H1 (cell line): ENCODE data around the gene PAX6. TPM values are rescaled to one million over a fixed set of nuclear protein-coding genes. Genes with fewer than 3 reads are reported as not detected.

Source experiments
- CBX8 ChIP-seq: fragments of 300-800, 300-1000 bp; sonication (generic); IDR thresholded peaks from 2 replicates; pipeline ENCODE4 v1.7.1; 2016; ENCODE audit warnings: low read depth, low read length, borderline replicate concordance
- CEBPB ChIP-seq: IDR thresholded peaks from 2 replicates; pipeline ENCODE4 v1.6.1; 2012; ENCODE audit warnings: low read depth, low read length
- CHD1 ChIP-seq: IDR thresholded peaks from 2 replicates; pipeline ENCODE4 v1.6.1; 2012; ENCODE audit warnings: low read depth, low read length, improper control_type of control experiment
- CHD2 ChIP-seq: IDR thresholded peaks from 2 replicates; pipeline ENCODE4 v1.6.1; 2012; ENCODE audit warnings: low read length, improper control_type of control experiment
- CREB1 ChIP-seq: IDR thresholded peaks from 2 replicates; pipeline ENCODE4 v1.6.1; 2012; ENCODE audit warnings: inconsistent platforms
- CTBP2 ChIP-seq: IDR thresholded peaks from 2 replicates; pipeline ENCODE4 v1.7.0; 2011; ENCODE audit warnings: borderline replicate concordance, mild to moderate bottlenecking, moderate library complexity, mixed read lengths, low read length; ENCODE audit not compliant: insufficient read depth, insufficient read length
- FOSL1 ChIP-seq: IDR thresholded peaks from 2 replicates; pipeline ENCODE4 v1.6.1; 2011; ENCODE audit warnings: mild to moderate bottlenecking, low read depth, low read length, moderate library complexity; ENCODE audit not compliant: insufficient read depth
- JUND ChIP-seq: IDR thresholded peaks from 2 replicates; pipeline ENCODE4 v1.6.1; 2011; ENCODE audit warnings: mild to moderate bottlenecking, improper control_type of control experiment, low read length
- KDM1A ChIP-seq: fragments of 200-600, 300-600 bp; sonication (generic); IDR thresholded peaks from 2 replicates; pipeline ENCODE4 v1.7.1; 2016; ENCODE audit warnings: mild to moderate bottlenecking, low read length, borderline replicate concordance
- KDM4A ChIP-seq: IDR thresholded peaks from one replicate; pipeline ENCODE4 v1.7.1; 2012; ENCODE audit warnings: low read depth, mild to moderate bottlenecking, moderate library complexity, low read length, inconsistent platforms; ENCODE audit not compliant: severe bottlenecking
- MAFK ChIP-seq: IDR thresholded peaks from 2 replicates; pipeline ENCODE4 v1.6.1; 2012; ENCODE audit warnings: low read depth, mild to moderate bottlenecking, improper control_type of control experiment, low read length
- MAX ChIP-seq: IDR thresholded peaks from 2 replicates; pipeline ENCODE4 v1.6.1; 2012; ENCODE audit warnings: inconsistent platforms
- POLR2A ChIP-seq, 2 experiments: IDR thresholded peaks; 1 replicate in 1 of 2; 2 replicates in 1 of 2; pipeline ENCODE4 v1.6.1; 2011; ENCODE audit warnings: low read depth in 2 of 2, low read length in 2 of 2, mild to moderate bottlenecking in 2 of 2; ENCODE audit errors: control extremely low read depth in 1 of 2
- RBBP5 ChIP-seq: IDR thresholded peaks from 2 replicates; pipeline ENCODE4 v1.7.1; 2012; ENCODE audit warnings: low read depth, mild to moderate bottlenecking, inconsistent platforms, low read length, moderate library complexity, borderline replicate concordance
- SAP30 ChIP-seq: fragments of 300-600 bp; sonication (generic); IDR thresholded peaks from 2 replicates; pipeline ENCODE4 v1.7.1; 2012; ENCODE audit warnings: low read length, moderate library complexity, mild to moderate bottlenecking, inconsistent platforms; ENCODE audit not compliant: insufficient read depth, insufficient replicate concordance
- SIRT6 ChIP-seq: IDR thresholded peaks from one replicate; pipeline ENCODE4 v1.7.1; 2012; ENCODE audit warnings: low read length, inconsistent platforms
- SP1 ChIP-seq: IDR thresholded peaks from 2 replicates; pipeline ENCODE4 v1.6.1; 2011; ENCODE audit warnings: low read depth, low read length
- TAF1 ChIP-seq: IDR thresholded peaks from 2 replicates; pipeline ENCODE4 v1.6.1; 2011; ENCODE audit warnings: mild to moderate bottlenecking, low read depth, low read length
- TBP ChIP-seq: IDR thresholded peaks from 2 replicates; pipeline ENCODE4 v1.6.1; 2011; ENCODE audit warnings: low read depth, low read length, improper control_type of control experiment
- TCF12 ChIP-seq: IDR thresholded peaks from 2 replicates; pipeline ENCODE4 v1.6.1; 2011; ENCODE audit warnings: low read depth, mild to moderate bottlenecking, low read length
- TEAD4 ChIP-seq: IDR thresholded peaks from 2 replicates; pipeline ENCODE4 v1.6.1; 2012; ENCODE audit warnings: low read depth, low read length, inconsistent platforms, mixed read lengths
- ZNF274 ChIP-seq: IDR thresholded peaks from 2 replicates; pipeline ENCODE4 v1.7.0; 2012; ENCODE audit warnings: low read length, borderline replicate concordance; ENCODE audit errors: extremely low read depth
- polyA plus RNA-seq, 7 experiments: library from polyadenylated mRNA; depleted of rRNA in 3 of 7; stranded (reverse) in 5 of 7; unstranded in 2 of 7; fragments of >200 nt in 5 of 7; fragments of 200-250 nt in 2 of 7; gene quantifications; 1 replicate in 5 of 7; 2 replicates in 1 of 7; 4 replicates in 1 of 7; pipeline versions ENCODE4 v1.2.1 to v1.2.3, GENCODE V29; 2011 to 2013; ENCODE audit warnings: missing spikeins in 2 of 7, mixed read lengths in 2 of 7
- total RNA-seq: library from RNA; stranded (reverse); fragmentation: NEBNext Ultra II Directional; extraction: Animal tissue kit (Norgen Biotek cat#: 25700); gene quantifications from 2 replicates; pipeline ENCODE4 v1.2.1, GENCODE V29; 2021
- TF ChIP-seq, protein P1 (sequence below): IDR thresholded peaks from 2 replicates; pipeline ENCODE4 v1.6.1; 2011; ENCODE audit warnings: low read length, improper control_type of control experiment
- TF ChIP-seq, protein P2 (sequence below): IDR thresholded peaks from 2 replicates; pipeline ENCODE4 v1.6.1; 2011; ENCODE audit warnings: low read depth, mild to moderate bottlenecking, low read length; ENCODE audit not compliant: insufficient read depth

PAX6 gene
- total and polyA plus RNA-seq, 2 of the 8 experiments (the other 6 are each of a cell fraction or from before 2014, with no cell fraction given) = 0.30 to 0.65 TPM

DNA sequence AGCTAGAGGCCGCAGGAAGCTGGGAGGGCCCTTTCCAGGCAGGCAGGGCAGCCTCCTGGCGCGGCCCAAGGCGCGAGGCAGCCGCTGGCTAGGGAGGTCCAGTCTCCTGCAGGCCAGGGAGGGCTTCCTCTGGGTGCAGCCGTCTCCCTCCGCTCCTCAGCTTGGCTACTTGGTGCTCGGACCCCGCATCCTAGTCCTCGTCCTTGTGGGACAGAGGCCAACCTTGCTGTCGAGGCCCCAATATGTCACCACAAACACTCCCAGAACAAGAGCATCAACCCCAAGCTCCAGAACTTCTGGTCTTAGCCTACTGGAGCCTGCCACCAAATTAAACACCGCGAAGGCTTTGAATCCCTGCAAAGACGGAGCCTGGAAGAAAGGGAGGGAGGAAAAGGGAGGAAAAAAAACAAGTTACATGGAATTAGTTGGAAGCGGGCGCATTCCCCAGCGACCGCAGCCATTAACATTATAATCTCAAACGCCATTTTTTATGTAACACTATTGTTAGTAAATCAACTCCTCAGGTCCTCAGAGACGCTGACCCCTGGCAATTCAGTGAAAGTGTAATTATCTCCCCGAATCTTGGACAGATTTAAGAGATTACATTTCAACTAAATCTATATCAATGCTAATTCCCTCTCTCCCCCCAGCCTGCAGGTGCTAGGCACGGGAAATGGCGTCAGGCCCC is 12.7 kb upstream of the PAX6 start (continued):
- TF ChIP-seq SIRT6 = no peak
- TF ChIP-seq CBX8 = peak; percentile 36; the same call in 1 of the 2 replicates
- TF ChIP-seq CHD2 = no peak
- no peak for TF ChIP-seq KDM1A
- TF ChIP-seq TBP = peak; percentile 35; the same call in 1 of the 2 replicates
- TF ChIP-seq FOSL1 = no peak
- TF ChIP-seq, protein P1, sequence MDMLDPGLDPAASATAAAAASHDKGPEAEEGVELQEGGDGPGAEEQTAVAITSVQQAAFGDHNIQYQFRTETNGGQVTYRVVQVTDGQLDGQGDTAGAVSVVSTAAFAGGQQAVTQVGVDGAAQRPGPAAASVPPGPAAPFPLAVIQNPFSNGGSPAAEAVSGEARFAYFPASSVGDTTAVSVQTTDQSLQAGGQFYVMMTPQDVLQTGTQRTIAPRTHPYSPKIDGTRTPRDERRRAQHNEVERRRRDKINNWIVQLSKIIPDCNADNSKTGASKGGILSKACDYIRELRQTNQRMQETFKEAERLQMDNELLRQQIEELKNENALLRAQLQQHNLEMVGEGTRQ = no peak
- peak; percentile 56; the same call in 1 of the 2 replicates for TF ChIP-seq TEAD4
- peak; percentile 64 for TF ChIP-seq KDM4A
- TF ChIP-seq JUND = no peak
- no peak for TF ChIP-seq TAF1
- TF ChIP-seq MAFK = no peak
- no peak for TF ChIP-seq CHD1
- TF ChIP-seq ZNF274 = no peak
- TF ChIP-seq TCF12 = 0 out of 2 replicates have a peak, but pooled peaks have one; percentile 20
- no peak for TF ChIP-seq POLR2A (IDR thresholded peaks at IDR 0.05; ENCODE audit: control extremely low read depth in 1 of 2, low read depth in 2 of 2, low read length in 2 of 2)
- no peak for TF ChIP-seq SAP30
- 0 out of 2 replicates have a peak, but pooled peaks have one; percentile 26 for TF ChIP-seq SP1
- peak; percentile 27; the same call in 1 of the 2 replicates for TF ChIP-seq MAX
- no peak for TF ChIP-seq CREB1
- TF ChIP-seq, protein P2, sequence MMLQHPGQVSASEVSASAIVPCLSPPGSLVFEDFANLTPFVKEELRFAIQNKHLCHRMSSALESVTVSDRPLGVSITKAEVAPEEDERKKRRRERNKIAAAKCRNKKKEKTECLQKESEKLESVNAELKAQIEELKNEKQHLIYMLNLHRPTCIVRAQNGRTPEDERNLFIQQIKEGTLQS = no peak
- no peak for TF ChIP-seq CEBPB
- TF ChIP-seq RBBP5 = peak; percentile 43; the same call in 1 of the 2 replicates
- no peak for TF ChIP-seq CTBP2
